HG03196 (cell line): ENCODE measurements around the gene LGALS13.
"Not testable (repeated sequence)": the region's sequence is repeated elsewhere in the genome, so short reads cannot be mapped to it uniquely, and the experiment has no call there.

Experiments
- ATAC-seq: cut with Tn5 transposase; IDR thresholded peaks from one replicate; pipeline ENCODE4 v1.9.1; 2021; ENCODE audit not compliant: unreplicated experiment

The LGALS13 gene

DNA sequence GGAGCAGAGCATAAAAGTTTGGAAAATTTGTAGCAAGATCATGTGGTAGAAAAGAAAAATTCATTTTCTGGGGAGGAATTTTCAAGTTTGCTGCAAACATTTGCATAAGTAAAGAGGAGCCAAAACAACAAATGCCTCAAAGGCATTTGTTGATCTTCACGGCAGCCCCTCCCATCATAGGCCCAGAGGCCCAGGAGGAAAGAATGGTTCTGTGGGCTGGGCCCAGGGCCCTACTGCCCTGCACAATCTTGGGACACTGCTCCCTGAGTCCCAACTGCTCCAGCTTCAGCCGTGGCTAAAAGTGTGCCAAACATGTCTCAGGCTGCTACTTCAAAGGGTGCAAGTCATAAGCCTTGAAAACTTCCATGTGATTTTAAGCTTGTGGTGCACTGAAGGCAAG, 11.3 kb downstream of the LGALS13 start:
- ATAC-seq, result no peak

GRCh38 chr19:39617745-39618144, 15.4 kb downstream of the LGALS13 start:
- ATAC-seq, result no peak

- no peak for ATAC-seq
Measured at GRCh38 chr19:39623946-39624345, 21.6 kb downstream of the LGALS13 start.

DNA sequence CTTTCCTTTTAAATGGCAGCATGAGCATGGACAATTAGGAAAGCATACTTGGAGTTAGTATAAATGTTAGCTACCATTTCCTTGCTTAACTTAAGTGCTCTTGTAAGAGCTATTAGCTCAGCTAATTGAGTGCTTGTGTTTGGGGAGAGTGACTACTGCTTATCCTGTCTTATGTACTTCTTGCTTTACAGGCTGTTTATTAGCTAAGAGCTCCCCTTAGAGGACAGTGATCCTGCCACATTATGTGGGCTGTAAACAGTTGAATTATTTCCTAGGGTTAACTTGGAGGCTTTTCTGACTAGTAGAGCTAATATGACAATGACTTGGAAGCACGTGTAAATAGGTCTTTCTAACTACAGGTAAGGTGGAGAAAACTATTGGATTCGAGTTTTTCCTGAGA, 25.3 kb downstream of the LGALS13 start:
- ATAC-seq, result not testable (repeated sequence)

DNA sequence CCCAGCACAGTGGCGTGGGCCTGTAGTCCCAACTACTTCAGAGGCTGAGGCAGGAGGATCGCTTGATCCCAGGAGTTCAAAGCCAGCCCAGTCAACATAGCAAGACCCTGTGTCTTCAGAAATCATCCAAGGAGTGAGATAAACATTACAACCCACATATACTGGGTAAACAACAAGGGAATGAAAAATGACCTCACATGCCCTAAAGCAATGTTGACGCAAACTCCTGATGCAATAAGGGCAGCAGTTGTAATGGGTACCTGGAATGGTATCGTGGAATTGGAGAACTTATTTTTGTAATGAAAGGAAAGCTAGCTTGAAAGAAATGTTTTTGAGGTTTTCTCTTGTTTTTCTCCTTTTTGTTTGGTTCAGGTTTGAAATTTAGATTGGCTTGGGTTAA, 28.9 kb downstream of the LGALS13 start:
- ATAC-seq, result no peak

DNA sequence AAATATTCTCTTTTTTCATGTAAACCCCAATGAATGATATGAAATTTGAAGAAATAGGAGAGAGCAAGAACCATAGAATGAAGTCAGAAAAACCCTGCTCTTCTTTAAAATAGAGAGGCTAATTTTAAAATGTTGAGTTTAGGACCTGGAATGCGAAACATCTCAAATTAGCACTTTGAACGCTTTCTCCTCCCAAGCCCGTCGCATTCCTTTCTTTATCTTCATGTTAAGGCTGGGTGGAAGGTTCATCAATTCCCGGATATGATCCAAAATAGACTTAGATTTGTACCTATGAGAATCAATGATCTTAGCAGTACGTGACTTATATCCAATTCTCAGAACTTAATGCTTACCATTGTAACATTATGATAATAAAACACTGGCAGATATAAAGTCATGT, 29.3 kb downstream of the LGALS13 start:
- no peak for ATAC-seq

DNA sequence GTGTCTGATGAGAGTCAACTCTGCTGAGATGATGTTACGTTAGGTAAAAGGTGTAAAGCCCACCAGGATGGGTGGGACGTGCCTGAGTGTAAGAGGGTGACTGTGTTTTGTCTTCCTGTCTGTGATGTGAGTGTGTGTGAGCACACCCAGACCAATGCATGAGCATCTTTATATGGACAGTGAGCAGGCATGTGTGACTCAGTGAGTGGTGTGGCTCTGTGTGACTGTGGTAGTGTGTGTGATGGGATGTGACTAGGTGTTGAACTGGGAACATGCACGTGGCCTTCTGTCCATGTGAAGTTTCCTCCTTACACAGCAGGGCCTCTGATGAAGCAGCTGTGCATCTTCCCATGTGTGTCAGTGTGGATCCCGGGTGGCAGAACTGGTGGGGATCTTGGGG, 35.6 kb downstream of the LGALS13 start:
- ATAC-seq, result no peak

DNA sequence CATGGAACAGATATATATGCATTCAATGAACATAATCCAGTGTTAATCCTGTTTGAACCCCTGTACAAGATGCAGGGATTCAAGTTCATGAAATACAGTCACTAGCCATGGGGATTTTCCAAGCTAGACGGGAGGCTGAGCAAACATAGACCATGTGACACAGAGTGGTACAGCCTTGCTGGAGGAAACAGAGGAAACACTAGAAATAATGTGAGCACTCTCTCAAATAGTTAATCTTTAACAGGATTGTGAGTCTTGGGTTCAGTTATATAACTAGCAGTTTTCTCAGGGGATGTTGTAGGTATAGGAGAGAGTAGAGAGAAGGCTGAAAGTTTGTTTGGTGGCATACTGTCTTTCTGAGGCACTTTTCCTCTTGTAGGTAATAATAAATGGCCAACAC, 39.4 kb downstream of the LGALS13 start:
- ATAC-seq, result no peak

GRCh38 chr19:39643591-39643990, 41.3 kb downstream of the LGALS13 start:
- no peak for ATAC-seq

GRCh38 chr19:39645800-39646411, 43.6 kb downstream of the LGALS13 start:
- no peak for ATAC-seq

- ATAC-seq, result no peak
Measured at GRCh38 chr19:39647918-39648317, 45.6 kb downstream of the LGALS13 start.

GRCh38 chr19:39655613-39656012, 53.3 kb downstream of the LGALS13 start, which contains the start of gene LGALS16:
Gene LGALS16, plus strand, starts transcription at chr19:39655913. Its CDS starts 49 bp downstream, at chr19:39655962.
- ATAC-seq, result no peak
